ENCODE data around the gene MBD5.

Gene MBD5

GRCh38 chr2:148451046-148451445 lies 430.2 kb downstream of the MBD5 start:
- no peak for DNase-seq (ENCODE audit: low read depth in 2 of 3, low spot score in 2 of 3)

DNA sequence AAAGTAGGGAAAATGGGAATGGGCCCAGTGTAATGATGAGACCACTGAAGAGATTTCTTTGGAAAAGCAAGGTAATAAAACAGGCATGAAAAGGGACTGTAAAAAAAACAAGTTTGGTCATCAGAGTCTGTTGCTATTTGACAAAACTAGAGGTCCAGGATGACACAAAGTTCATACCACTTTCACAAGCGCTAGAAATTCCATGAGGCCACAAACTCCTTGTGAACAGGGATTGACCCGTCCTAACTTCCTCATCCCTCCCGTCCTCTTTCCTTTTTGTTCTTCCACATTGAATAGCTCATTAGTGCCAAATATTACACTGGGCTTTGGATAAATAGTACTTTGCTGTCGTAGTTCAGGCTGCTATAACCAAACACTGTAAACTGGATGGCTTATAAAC lies 434.9 kb downstream of the MBD5 start:
- no peak for DNase-seq (ENCODE audit: low read depth in 2 of 3, low spot score in 2 of 3)

GRCh38 chr2:148458171-148458570 lies 437.3 kb downstream of the MBD5 start:
- DNase-seq (ENCODE audit: low read depth in 2 of 3, low spot score in 2 of 3) = no peak

DNA sequence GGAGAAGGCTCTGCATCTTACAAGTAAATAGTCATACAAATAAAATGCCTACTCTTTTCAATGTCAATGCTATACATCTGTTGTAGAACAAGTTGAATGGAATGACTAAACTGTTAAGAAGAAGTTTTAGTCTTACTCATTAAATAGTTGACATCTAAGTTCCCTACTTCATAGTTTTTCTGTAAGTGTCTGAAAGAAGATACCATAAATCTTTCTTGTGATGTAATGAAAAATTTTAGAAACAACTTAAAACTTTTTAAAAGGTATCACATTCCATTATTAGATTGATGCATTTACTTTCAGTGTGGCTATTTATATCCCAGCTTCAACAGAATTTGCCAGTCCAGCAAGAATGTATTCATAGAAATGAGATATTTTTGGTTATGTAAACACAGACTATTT lies 438.5 kb downstream of the MBD5 start:
- DNase-seq (ENCODE audit: low read depth in 2 of 3, low spot score in 2 of 3) = no peak

GRCh38 chr2:148461876-148462275 lies 441.0 kb downstream of the MBD5 start:
- DNase-seq (ENCODE audit: low read depth in 2 of 3, low spot score in 2 of 3) = no peak

DNA sequence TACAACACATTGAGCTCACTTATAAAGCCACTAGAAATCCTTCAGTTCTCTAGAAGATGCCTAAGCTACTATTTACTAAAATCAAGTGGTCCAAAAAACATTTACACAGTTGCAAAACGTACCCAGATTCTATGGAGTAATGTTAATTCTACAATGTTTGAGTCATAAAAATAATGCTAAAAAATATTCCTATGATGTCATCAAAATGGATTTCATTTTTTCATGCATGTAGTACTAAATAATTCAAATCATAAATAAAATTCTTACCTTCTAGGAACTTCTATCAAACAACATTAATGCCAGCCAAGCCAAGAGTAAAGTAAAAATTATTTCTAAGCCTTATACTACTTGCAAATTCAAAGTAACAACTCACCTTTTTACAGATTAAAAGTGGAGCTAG lies 454.7 kb downstream of the MBD5 start:
- DNase-seq (ENCODE audit: low read depth in 2 of 3, low spot score in 2 of 3) = no peak

- no peak for DNase-seq (ENCODE audit: low read depth in 2 of 3, low spot score in 2 of 3)
Measured at GRCh38 chr2:148479398-148479797, 458.5 kb downstream of the MBD5 start.

DNA sequence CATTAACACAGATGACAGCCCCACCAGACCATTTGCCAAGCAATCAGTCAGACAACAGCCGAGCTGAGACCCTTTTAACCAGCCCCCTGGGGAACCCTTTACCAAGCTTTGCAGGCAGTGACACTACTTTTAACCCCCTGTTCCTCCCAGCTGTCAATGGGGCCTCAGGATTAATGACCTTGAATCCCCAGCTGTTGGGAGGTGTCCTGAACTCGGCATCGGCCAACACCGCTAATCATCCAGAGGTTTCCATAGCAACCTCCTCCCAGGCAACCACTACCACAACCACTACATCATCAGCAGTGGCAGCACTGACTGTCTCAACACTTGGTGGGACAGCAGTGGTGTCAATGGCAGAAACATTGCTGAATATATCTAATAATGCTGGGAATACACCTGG lies 462.8 kb downstream of the MBD5 start:
- no peak for DNase-seq (ENCODE audit: low read depth in 2 of 3, low spot score in 2 of 3)

DNA sequence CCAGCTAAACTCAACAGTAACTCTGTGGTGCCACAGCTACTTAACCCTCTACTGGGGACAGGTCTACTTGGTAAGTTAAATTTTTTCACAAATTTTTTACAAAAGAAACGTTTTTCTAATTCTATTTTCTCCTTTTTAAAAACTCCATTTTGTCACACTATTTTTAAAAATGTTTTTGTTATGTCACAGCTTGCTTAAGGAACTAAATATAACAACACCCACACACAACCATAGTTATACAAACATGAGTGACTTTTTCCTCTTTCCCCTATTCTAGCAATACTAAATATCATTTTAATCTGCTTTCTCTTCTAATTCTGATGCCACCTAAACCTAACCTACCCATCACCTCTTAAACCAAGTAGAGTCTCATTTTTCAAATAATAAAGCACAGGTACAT lies 463.2 kb downstream of the MBD5 start:
- DNase-seq (ENCODE audit: low read depth in 2 of 3, low spot score in 2 of 3) = no peak

DNA sequence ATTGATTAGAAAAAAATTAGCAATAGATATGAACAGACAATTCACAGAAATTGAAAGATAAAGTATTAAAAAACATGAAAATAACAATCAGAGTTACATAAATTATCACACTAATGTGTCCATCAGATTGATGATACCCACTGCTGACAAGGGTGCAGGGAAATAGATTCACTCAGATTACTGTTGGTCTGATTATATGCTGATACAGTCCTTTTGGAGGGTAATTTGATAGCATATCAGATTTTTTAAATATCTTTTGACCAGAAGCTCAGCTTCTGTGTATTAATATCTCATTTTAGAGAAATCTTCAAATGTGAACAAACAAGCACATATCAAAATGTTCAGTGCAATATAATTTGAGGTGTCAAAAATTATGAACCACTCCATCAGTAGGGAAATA lies 465.8 kb downstream of the MBD5 start:
- DNase-seq (ENCODE audit: low read depth in 2 of 3, low spot score in 2 of 3) = no peak

GRCh38 chr2:148487439-148487838 lies 466.5 kb downstream of the MBD5 start:
- no peak for DNase-seq (ENCODE audit: low read depth in 2 of 3, low spot score in 2 of 3)

GRCh38 chr2:148490840-148491439 lies 470.0 kb downstream of the MBD5 start:
- DNase-seq (ENCODE audit: low read depth in 2 of 3, low spot score in 2 of 3) = no peak

GRCh38 chr2:148493822-148494563 lies 473.1 kb downstream of the MBD5 start:
- DNase-seq (ENCODE audit: low read depth in 2 of 3, low spot score in 2 of 3) = no peak

DNA sequence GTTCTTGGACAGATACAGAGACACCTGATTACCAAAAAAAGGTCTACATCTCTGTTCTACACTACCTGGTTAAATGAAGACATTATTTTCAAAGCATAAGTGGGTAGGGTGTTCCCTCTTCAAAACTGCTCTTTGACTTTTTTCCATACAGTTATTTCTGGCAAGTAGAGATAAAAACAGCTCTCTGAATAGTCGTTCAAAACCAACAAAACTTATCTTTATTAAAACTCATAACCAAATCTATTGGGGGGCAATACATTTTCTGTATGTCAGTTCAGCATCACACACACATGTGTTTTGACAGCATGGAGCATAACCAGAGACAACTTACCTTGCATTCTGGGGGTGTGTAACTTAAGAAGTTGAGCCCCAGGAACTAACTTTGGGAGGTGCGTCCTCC lies 474.7 kb downstream of the MBD5 start:
- DNase-seq (ENCODE audit: low read depth in 2 of 3, low spot score in 2 of 3) = no peak

DNA sequence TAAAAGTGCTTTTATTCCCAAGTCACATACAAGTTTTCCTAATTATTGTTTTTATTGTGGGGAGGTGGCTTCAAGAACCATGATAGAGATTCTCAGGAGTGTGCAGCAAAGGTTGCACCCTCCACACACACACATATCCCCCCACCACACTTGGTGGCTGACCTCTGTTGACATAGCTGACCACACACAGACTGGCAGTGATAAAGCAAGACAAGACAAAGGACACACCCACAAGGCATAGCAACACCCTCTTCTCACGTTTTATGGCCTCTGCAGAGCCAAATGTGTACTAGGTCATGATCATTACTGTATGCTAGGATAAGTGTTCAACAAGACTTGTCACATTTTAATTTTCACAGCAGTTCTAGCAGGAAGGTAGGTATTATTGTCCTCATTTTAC lies 480.7 kb downstream of the MBD5 start:
- no peak for DNase-seq (ENCODE audit: low read depth in 2 of 3, low spot score in 2 of 3)

GRCh38 chr2:148503516-148503915 lies 482.6 kb downstream of the MBD5 start:
- no peak for DNase-seq (ENCODE audit: low read depth in 2 of 3, low spot score in 2 of 3)

DNA sequence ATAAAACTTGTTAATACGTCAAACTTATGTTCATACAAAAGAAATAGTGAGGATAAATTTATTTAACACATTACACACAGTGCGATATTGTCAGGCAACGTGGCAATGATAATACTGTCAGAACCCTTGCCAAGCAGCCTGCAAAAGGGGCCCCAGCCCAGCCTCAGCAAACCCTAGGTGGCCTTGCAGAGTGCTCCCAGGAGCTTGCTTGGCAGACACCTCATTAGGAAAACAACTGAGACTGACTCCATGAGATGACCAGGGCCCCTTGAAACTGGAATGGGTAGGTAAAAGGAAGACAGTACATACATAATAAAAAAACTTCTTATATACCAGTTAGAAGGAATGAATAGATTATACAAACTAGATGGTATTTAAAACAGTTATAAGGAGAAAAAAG lies 487.1 kb downstream of the MBD5 start:
- no peak for DNase-seq (ENCODE audit: low read depth in 2 of 3, low spot score in 2 of 3)

GRCh38 chr2:148508878-148509287 lies 488.0 kb downstream of the MBD5 start:
- DNase-seq (ENCODE audit: low read depth in 2 of 3, low spot score in 2 of 3) = no peak

DNA sequence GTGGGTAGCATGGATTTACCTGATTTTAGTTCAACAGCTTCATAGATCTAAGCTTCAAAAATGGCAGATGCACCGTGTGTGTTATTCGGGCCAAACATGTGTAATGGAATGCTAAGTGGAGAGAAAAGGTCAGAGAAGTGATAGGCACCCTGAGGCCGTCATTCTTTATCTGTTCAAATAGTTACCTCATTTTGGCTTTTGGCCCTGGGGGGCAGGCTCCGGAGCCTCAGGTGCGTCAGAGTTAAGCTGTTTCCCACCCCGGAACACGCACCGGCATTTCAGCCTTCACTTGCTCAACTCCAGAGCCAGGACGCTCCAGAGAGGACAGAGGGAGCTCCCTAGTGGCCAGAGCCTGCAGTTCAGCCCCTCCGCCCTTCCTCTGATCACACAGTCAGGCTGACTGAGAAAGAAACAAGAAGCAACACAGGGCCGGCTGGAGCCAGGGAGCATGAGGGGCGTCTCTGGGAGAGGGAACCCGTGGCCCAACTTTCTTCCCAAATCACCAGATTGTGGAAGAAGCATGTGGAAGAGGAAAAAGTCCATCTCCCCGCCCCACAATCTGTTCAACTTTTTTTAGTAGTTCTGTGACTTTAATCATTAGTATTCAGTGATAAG lies 488.5 kb downstream of the MBD5 start:
- peak; percentile 57 to 62 (median 62) for DNase-seq (ENCODE audit: low read depth in 2 of 3, low spot score in 2 of 3)

- DNase-seq (ENCODE audit: low read depth in 2 of 3, low spot score in 2 of 3) = no peak
Measured at GRCh38 chr2:148511883-148512282, 491.0 kb downstream of the MBD5 start.

GRCh38 chr2:148512501-148512900 lies 491.6 kb downstream of the MBD5 start:
- no peak for DNase-seq (ENCODE audit: low read depth in 2 of 3, low spot score in 2 of 3)

- DNase-seq (ENCODE audit: low read depth in 2 of 3, low spot score in 2 of 3) = no peak
Measured at GRCh38 chr2:148513427-148513826, 492.5 kb downstream of the MBD5 start.

- no peak for DNase-seq (ENCODE audit: low read depth in 2 of 3, low spot score in 2 of 3)
Measured at GRCh38 chr2:148515120-148515519, 494.2 kb downstream of the MBD5 start.
